ENCODE measurements around the gene WDHD1. TPM values are rescaled to one million over a fixed set of nuclear protein-coding genes. Genes with fewer than 3 reads are reported as not detected.

The WDHD1 gene
- total RNA-seq, 1 experiment from 2014 or later, result 27.5 TPM

DNA sequence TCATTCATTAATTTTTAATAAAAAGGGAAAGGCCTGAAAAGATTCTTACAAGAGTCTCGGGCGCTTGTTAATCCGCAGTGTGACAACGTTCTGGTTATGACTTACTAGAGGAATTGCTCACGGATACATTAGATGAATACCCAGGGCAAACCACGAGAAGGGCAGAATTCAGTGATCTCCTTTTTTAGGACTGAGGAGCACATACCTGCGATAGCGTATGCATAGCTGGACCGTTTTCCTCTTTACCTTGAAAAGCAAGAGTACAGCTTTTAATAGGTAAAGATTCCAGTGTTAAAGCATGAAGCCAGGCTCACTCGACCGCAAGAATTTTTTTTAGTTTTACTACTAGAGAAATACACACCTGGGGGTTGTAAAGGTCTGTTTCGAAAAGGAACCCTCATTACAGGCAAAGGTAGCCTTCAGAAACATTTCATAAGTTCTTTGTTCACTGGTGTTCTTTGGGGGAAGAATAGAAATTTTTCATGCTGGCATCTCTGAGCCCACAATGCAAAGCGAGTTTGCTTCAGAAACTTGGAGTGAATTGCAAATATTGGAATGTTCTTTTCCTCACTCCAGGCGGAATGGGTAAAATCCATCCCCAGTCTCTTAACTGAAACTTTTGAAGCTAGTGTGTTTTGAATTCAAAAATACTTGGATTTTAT, 25.5 kb upstream of the WDHD1 start:
- H3K36me3 ChIP-seq (ENCODE audit: control insufficient read depth, insufficient read depth, low read length), result no peaks in the 10 kb centered on the region
- TSS peak; percentile 46 for BruUV-seq (replicated peaks)
- DNase-seq, result no peak
- no peaks in the 10 kb centered on the region for H3K9me3 ChIP-seq
- H3K4me3 ChIP-seq (ENCODE audit: low read depth, low read length), result peak overlapping the region; percentile 93
- ChIA-PET POLR2A (interaction anchor here (0.6 to 3.0 kb wide), 10 partner anchors 25 to 483 kb away, joined by 3 to 46 read pairs (median 6); partner anchors contain the start of genes LGALS3, SOCS4 and WDHD1), CTCF (interaction anchor here (1.4 to 1.9 kb wide), 4 partner anchors 8 to 25 kb away, joined by 3 to 19 read pairs (median 6); partner anchors contain the start of genes SOCS4 and WDHD1)
- no peaks in the 10 kb centered on the region for H3K27me3 ChIP-seq (replicated peaks; ENCODE audit: control insufficient read depth, insufficient read depth, low read length)
- TF ChIP-seq, protein P1, sequence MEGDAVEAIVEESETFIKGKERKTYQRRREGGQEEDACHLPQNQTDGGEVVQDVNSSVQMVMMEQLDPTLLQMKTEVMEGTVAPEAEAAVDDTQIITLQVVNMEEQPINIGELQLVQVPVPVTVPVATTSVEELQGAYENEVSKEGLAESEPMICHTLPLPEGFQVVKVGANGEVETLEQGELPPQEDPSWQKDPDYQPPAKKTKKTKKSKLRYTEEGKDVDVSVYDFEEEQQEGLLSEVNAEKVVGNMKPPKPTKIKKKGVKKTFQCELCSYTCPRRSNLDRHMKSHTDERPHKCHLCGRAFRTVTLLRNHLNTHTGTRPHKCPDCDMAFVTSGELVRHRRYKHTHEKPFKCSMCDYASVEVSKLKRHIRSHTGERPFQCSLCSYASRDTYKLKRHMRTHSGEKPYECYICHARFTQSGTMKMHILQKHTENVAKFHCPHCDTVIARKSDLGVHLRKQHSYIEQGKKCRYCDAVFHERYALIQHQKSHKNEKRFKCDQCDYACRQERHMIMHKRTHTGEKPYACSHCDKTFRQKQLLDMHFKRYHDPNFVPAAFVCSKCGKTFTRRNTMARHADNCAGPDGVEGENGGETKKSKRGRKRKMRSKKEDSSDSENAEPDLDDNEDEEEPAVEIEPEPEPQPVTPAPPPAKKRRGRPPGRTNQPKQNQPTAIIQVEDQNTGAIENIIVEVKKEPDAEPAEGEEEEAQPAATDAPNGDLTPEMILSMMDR (IDR thresholded peaks at IDR 0.05; ENCODE audit: insufficient read depth in 1 of 2, low read depth in 1 of 2, low read length in 1 of 2, severe bottlenecking in 1 of 2, unreplicated experiment in 1 of 2), result no peak
- H3K27ac Mint-ChIP-seq (ENCODE audit: unreplicated experiment), result peak overlapping the region; percentile 89
- H3K4me1 Mint-ChIP-seq (ENCODE audit: low read depth, unreplicated experiment), result peaks cover 11% of the 10 kb centered on the region
- H3K36me3 Mint-ChIP-seq (ENCODE audit: insufficient read depth, unreplicated experiment), result peaks cover 33% of the 10 kb centered on the region
- no peaks in the 10 kb centered on the region for H3K27me3 Mint-ChIP-seq (ENCODE audit: insufficient read depth, unreplicated experiment)
- intact Hi-C loops (cut with micrococcal nuclease; ENCODE audit: unreplicated experiment), result no loop called here
- H3K4me1 ChIP-seq, result peaks cover 11% of the 10 kb centered on the region; the same call in 1 of the 2 replicates
- peak overlapping the region; percentile 88 for H3K4me3 Mint-ChIP-seq (ENCODE audit: unreplicated experiment)
- H3K9me3 Mint-ChIP-seq (ENCODE audit: unreplicated experiment), result no peaks in the 10 kb centered on the region

DNA sequence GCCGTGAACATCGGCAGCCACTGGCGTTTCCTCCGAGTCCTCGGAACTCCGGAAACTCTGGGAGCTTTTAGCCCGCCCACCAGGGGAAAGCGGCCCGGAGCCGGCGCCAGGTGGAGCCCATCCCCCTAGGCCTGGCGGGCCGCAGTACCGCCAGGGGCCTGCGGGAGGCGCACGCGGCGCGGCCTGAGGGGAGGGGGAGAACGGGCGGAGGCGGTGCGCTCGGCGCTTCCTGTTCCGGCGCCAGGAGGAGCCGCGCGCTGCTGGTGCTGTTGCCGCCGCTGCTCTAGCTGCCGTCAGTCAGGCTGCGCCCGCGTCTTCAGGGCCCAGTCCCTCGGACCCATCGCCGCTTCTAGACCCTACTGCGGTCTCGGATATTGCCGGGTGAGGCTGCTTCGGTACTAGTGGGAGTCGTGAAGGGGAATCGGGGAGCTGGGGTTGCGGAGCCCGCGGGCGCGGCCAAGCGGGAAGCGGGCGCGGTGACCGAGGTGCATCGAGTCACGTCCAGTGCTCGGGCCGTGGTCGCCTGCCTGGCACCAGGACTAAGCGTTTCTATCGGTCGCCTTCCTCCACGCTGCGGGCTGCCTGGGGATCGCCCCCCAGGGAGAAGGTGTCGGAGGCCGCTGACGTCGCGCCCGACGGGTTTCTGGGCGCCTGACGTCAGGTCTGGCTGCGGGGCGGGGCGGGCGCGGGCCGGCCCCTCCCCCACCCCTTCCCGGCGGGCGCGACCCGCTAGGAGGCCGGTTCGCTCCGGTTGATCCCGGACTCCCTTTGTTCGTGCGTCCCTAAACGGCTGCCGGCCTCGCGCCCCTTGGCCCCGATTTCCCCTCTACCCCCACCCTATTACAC, 24.7 kb upstream of the WDHD1 start, which contains the start of gene MAPK1IP1L:
Gene MAPK1IP1L (plus strand): TSS at position 225 of the 846 bp plus-strand sequence. CDS start 10,037 bp downstream, outside the sequence.
- Histone ChIP-seq H3K4me3 (ENCODE audit: low read depth, low read length) (peak within 1 kb of the TSS; percentile 93), H3K4me1 (peaks cover 11% of the 10 kb centered on the region; the same call in 1 of the 2 replicates), H3K36me3 (ENCODE audit: control insufficient read depth, insufficient read depth, low read length) (no peaks in the 10 kb centered on the region), H3K27me3 (replicated peaks; ENCODE audit: control insufficient read depth, insufficient read depth, low read length) (no peaks in the 10 kb centered on the region), H3K9me3 (no peaks in the 10 kb centered on the region)
- peaks cover 11% of the 10 kb centered on the region for H3K4me1 Mint-ChIP-seq (ENCODE audit: low read depth, unreplicated experiment)
- intact Hi-C loops (cut with micrococcal nuclease; ENCODE audit: unreplicated experiment), result loop anchor here (1.0 kb wide), 3 partner anchors 24 to 110 kb away; partner anchors contain the start of genes SOCS4 and WDHD1
- DNase-seq, result peak; percentile 93 to 97
- H3K36me3 Mint-ChIP-seq (ENCODE audit: insufficient read depth, unreplicated experiment), result peaks cover 31% of the 10 kb centered on the region
- no peaks in the 10 kb centered on the region for H3K9me3 Mint-ChIP-seq (ENCODE audit: unreplicated experiment)
- peak within 1 kb of the TSS; percentile 89 for H3K27ac Mint-ChIP-seq (ENCODE audit: unreplicated experiment)
- H3K4me3 Mint-ChIP-seq (ENCODE audit: unreplicated experiment), result peak within 1 kb of the TSS; percentile 88
- TF ChIP-seq, protein P1 (IDR thresholded peaks at IDR 0.05; ENCODE audit: insufficient read depth in 1 of 2, low read depth in 1 of 2, low read length in 1 of 2, severe bottlenecking in 1 of 2, unreplicated experiment in 1 of 2), result peak; percentile 85 to 94
- BruUV-seq (replicated peaks), result no TSS peak
- ChIA-PET CTCF (interaction anchor here (0.5 to 1.9 kb wide), 12 partner anchors 8 to 149 kb away, joined by 3 to 19 read pairs (median 4); partner anchors contain the start of genes GCH1, SOCS4 and WDHD1), POLR2A (interaction anchor here (0.6 to 3.0 kb wide), 20 partner anchors 9 to 1440 kb away, joined by 3 to 46 read pairs (median 4); partner anchors contain the start of genes LGALS3, SOCS4 and WDHD1)
- H3K27me3 Mint-ChIP-seq (ENCODE audit: insufficient read depth, unreplicated experiment), result no peaks in the 10 kb centered on the region

DNA sequence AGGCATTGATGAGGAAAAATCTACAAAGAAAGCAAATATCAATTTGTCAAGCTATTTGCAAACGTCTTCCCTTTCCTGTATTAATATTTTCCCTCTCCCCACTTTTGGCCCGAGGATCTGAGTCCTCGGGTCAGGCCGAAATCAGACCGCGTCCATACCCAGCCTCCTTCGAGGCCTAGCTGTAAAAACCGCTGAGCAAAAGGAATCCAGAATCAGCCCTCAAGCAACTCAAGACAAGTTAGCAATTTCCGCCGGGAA, 24.2 kb upstream of the WDHD1 start:
- TF ChIP-seq, protein P1 (IDR thresholded peaks at IDR 0.05; ENCODE audit: insufficient read depth in 1 of 2, low read depth in 1 of 2, low read length in 1 of 2, severe bottlenecking in 1 of 2, unreplicated experiment in 1 of 2), result no peak
- BruUV-seq (replicated peaks), result no TSS peak
- Mint-ChIP-seq H3K27me3 (ENCODE audit: insufficient read depth, unreplicated experiment) (no peaks in the 10 kb centered on the region), H3K36me3 (ENCODE audit: insufficient read depth, unreplicated experiment) (peaks cover 31% of the 10 kb centered on the region), H3K4me3 (ENCODE audit: unreplicated experiment) (peak overlapping the region; percentile 88), H3K4me1 (ENCODE audit: low read depth, unreplicated experiment) (peaks cover 11% of the 10 kb centered on the region), H3K9me3 (ENCODE audit: unreplicated experiment) (no peaks in the 10 kb centered on the region), H3K27ac (ENCODE audit: unreplicated experiment) (peak overlapping the region; percentile 89)
- no peaks in the 10 kb centered on the region for H3K27me3 ChIP-seq (replicated peaks; ENCODE audit: control insufficient read depth, insufficient read depth, low read length)
- no peaks in the 10 kb centered on the region for H3K36me3 ChIP-seq (ENCODE audit: control insufficient read depth, insufficient read depth, low read length)
- H3K4me3 ChIP-seq (ENCODE audit: low read depth, low read length), result peak overlapping the region; percentile 93
- H3K9me3 ChIP-seq, result no peaks in the 10 kb centered on the region
- DNase-seq, result no peak
- CTCF ChIA-PET, result interaction anchor here (0.5 to 1.9 kb wide), 14 partner anchors 9 to 483 kb away, joined by 3 to 19 read pairs (median 4); partner anchors contain the start of genes GCH1, SOCS4 and WDHD1
- H3K4me1 ChIP-seq, result peaks cover 11% of the 10 kb centered on the region; the same call in 1 of the 2 replicates
- intact Hi-C loops (cut with micrococcal nuclease; ENCODE audit: unreplicated experiment), result loop anchor here (1.0 kb wide), 3 partner anchors 24 to 110 kb away; partner anchors contain the start of genes SOCS4 and WDHD1
- POLR2A ChIA-PET, result interaction anchor here (0.6 to 3.0 kb wide), 14 partner anchors 9 to 1441 kb away, joined by 3 to 46 read pairs (median 4); partner anchors contain the start of genes SOCS4 and WDHD1
